Stimulated activated CD4-positive, alpha-beta T cell treated with anti-CD3 and anti-CD28 coated beads, TNF-alpha, amount 100 ng/mL, for 1 hour (primary cell): ENCODE data around the gene ZNF622.
"Not testable (repeated sequence)": the region's sequence is repeated elsewhere in the genome, so short reads cannot be mapped to it uniquely, and the experiment has no call there.

Experiments used
- DNase-seq, 3 donors: peaks; one replicate each; pipeline ENCODE4 v3.0.0-alpha.2; 2020; ENCODE audit warnings: low read depth in 3 of 3, low spot score in 1 of 3

ZNF622 gene

DNA sequence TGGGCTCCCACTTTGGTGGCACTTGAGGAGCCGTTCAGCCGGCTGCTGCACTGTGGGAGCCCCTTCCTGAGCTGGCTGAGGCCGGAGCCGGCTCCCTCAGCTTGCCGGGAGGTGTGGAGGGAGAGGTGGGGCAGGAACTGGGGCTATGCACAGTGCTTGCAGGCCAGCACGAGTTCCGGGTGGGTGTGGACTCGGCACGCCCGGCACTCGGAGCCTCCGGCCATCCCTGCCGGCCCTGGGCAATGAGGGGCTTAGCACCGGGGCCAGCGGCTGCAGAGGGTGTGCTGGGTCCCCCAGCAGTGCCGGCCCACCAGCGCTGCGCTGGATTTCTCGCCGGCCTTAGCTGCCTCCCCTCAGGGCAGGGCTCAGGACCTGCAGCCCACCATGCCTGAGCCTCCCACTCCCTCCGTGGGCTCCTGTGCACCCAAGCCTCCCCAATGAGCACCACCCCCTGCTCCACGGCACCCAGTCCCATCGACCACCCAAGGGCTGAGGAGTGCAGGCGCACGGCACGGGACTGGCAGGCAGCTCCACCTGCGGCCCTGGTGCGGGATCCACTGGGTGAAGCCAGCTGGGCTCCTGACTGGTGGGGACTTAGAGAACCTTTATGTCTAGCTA lies 29.4 kb downstream of the ZNF622 start:
- not testable (repeated sequence) for DNase-seq

DNA sequence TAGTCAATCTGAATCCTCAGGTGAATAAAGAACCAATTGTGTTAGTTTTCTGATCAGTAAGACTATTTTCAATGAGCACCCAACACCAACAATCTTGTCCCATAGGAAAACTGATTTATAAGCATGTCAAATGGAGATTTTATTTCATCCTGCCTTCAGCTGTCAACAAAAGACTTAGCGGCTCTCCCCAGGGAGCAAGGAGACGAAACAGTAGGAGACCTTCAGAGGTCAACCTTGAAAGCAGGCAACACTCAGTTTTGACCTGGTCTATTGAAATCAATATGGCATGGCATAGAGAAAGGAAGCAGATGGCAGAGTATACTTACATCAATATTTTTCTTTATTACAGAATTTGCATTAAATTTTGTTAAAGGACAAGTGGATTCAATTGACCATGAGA lies 34.1 kb downstream of the ZNF622 start:
- no peak for DNase-seq

DNA sequence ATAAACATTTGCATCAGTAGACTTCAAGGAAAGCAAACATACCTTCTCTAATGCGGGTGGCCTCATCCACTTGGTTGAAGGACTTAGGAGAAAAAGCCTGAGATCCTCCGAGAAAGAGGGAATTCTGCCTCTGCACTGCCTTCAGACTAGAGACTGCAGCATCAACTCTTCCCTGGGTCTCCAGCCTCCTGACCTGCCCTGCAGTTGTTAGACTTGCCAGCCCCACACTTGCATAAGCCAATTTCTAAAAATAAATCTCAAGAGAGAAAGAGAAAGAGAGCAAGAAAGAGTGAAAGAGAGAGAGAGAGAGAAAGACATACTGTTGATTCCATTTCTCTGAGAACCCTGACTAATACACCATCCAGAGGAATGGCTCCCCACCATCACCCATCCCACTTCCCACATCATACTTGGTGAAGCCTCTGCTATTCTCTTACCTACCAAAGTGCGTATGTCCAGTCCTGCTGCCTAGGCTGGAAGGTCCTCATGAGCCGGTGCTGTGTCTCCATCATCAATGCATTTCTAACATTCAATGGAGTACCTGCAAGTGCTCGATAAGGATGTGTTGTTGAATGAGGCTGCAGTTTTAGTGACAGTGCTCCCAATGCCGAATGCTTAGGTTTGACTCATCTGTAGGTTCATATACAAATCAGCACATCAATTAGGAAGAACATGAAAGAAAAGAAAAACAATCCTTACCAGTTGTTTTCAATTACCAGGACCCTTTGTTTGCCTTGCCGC lies 35.1 kb downstream of the ZNF622 start:
- DNase-seq, result no peak

DNA sequence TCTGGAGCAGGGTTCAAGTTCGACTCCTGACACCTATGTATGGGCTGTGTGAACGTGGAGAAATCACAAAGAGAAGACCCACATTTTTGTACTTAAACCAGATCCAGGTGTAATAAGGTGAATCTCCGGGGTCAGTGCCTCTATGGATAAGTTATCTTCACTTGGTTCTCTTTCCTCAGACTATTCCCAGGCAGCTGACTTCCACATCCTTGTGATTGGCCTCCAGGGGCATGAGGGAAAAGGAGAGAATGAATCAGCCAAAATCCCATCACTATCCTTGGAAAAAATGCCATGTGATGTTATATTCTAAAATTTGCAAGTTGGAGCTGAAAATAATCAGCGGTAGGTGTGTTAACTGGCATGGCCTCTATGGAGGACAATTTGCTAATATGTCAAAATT lies 37.2 kb downstream of the ZNF622 start:
- no peak for DNase-seq

DNA sequence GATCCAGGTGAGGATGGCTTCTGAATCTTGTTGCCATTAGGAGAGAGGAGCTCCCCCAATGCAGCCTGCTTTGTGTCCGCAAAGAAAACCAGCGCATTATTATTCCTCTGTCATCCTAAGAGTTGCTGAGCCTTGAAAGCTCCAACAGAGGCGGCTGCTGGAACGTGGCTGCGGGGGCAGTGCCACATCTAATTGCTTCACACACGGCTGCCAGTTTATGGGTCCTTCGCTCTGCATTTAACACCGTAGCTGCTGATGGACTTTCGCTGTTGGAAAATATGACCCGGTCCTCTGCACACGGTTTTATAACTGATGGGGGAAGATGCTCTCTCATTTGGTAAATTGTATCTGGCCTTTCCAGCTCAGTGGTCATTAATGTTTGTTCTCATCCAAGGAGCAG lies 38.0 kb downstream of the ZNF622 start:
- no peak for DNase-seq

DNA sequence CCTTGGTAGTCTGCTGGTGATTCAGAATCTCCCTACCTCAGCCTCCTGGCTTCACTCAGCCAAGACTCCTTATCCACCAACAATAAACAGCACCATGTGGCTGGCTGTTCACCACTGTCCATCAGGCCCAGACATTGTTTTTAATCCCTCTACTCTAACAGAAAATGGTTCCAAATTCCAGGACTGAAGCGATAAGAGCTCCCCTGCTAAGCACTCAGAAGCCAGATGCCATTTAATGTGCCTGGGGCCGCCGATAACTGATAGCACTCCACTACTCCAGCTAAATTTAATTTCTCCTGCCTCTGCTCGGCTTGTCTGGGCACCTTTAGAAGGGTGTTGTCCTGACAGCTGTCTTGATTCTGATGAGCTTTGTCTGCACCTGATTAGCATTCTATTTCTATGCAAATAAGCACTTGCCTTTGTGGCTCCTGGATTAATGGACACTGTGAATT lies 47.1 kb downstream of the ZNF622 start:
- no peak for DNase-seq

DNA sequence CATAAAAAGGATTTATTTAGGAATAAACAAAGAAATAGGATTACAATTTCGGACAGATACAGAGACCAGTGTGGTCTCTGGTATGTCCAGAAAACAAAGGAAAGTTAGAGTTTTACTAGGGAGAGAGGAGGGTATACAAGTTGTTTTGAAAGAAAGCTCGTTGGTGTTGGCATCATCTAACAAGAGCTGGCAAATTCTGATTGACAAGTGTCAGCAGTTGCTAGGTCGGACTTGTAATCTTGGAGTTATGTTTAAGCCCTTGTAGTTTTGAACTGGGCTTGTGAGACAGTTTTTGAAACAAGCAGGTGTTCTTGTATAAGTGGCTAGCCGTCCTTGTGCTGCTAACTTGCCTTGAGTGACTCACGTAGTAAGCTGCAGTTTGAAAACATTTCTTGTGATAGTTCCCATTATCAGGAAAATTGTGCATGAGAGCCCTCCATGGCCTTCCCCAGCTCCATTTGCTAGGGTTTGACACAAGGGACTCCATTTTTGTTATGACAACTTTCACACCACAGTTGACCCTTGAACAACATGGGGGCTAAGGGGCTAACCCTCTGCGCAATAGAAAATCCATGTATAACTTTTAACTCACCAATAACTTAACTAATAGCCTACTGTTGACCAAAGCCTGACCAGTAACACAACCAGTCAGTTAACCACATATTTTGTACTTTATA lies 48.1 kb downstream of the ZNF622 start:
- no peak for DNase-seq

DNA sequence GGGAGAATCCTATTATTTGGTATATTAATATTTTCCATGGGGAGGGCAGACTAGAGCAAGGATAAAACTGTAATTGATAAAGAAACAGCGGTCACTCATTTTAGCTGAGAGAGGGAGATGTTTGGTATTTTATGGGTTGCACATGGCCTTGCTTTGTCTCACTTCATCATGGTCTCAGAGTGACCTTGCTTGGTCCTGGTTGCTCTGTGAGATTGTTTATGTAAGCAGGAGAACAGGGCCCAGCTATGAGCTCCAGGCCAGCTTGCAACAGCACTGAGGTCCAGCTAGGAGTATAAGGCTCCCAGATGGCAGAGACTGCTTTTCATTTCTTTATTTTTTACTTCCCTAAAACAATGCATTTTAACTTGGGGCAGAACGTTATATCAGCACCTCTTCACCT lies 50.7 kb downstream of the ZNF622 start:
- no peak for DNase-seq

DNA sequence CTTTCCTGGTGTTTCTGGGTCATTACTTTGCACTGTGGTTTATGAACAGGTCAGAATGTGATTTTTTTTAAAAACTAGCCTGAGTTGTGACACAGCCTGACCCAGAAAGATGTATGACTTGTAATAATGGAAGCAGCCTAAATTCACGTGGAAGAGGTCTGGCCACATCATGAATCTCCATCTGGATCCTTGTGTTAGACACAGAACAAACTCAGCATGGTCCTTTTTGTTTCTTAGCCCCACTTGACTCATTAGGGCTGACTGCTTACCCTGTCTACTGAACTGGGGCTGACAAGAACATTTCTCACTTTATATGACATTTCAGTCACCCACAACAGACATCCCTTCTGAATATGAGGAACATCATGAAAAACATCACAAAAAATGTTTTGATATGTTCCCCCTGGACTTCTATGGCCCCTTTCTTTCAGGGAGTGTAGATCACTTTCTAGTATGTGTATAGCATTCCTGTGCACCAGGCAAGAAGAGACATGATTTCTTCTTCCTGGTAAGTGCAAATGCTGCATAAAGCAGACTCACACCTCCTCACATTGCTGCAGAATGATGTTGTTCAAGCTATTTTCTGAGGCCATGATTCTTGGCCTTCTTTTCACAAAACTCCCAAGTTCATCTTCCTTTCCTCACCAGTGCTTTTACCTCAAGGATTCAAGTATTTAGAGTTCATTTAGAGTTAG lies 52.3 kb downstream of the ZNF622 start:
- no peak for DNase-seq

DNA sequence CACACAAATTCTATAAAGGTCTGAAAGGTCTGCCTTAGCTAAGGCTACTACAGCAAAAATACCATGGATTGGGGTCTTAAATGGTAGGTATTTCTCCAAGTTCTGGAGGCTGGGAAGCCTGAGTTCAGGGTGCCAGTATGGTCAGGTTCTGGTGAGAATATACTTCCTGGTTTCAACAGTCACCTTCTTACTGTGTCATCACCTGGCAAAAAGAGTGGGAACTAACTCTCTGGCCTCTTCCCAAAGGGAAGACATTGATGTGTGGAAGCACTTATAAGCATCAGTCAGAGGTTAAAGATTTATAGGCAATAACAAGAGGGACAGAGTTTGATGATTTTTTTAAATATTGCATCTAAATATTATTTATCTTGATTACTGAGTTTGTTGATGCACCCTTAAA lies 53.0 kb downstream of the ZNF622 start:
- DNase-seq, result no peak

DNA sequence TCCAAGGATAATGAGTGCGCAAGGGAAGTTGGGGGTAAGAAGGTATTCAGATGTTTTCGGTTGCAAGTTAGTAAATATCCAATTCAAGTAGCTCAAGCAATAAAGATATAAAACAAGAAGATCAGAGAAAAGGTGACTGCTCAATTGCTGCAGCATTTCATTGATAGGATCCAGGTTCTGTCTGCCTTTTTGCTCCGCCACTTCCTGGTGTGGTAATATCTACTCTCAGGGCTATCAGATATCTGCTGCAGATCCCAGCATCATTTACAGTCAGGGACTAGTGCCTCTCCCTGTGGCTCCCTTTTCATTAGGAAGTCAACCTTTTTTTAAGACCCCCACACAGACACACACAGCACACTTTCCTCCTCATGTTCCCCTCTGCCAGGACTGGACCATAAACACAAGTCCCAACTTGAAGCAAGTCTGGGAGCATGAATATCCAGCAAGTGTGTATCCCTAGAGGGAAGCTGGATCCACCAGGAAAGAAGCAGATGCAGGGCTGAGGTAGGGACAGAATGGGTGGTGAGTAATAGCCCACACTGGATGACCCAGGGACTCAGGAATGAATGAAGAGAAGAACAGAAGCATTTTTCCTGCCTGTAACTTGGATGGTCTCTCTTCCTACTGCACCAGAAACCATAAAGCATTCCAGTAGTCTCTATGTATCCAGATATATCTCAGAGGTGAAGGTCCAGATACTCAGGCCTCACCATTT lies 53.7 kb downstream of the ZNF622 start:
- DNase-seq, result no peak

DNA sequence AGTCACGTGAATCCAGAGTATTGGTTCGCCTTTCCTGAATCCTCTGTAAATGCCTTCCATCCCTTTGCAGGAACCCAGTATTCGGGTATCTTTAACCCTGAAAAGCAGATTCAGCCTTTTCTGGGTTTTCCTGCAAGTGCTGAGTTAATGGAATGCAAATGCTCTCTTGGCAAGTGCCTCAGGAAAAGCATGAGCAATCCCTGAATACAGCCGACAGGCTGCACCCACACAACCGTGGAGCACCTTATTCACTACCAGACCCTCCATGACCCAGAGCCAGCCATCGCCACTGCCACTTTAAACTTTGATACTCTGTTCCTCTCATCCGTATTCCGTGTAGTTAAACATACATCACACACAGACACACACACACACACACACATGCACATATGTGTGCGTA lies 54.4 kb downstream of the ZNF622 start:
- DNase-seq, result no peak

DNA sequence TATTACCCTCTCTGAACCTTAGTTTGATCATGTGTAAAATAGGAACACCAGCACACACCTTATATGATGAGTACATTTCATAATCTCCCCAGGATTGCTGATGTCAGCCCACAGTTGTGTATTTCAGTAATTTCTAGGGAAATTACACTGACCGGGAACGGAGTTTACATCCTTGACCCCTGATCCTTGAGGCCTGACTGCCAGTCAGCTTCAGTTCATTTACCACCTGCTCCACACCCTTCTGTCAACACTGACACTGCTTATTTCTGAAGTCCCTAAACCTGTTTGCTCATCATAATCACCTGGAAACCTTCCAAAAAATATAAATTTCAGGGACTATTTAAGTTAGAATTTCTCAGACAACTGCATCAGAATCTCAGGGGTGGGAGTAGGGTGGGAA lies 55.3 kb downstream of the ZNF622 start:
- no peak for DNase-seq

DNA sequence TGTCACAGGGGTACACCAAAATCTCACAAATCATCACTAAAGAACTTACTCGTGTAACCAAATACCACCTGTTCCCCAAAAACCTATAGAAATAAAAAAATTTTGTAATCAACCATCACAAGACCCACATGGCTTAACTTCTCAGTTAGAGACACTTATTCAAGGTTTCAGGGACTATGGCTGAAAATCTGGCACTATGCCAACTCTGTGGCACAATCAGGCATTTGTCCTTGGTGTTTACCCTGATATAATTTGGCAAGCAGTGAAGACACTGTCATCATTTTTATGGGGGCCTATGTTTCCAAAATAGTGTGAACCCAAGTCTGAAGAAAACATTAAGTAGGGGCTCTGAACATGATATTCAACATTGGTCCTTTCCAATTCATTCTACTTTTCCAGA lies 59.0 kb downstream of the ZNF622 start:
- no peak for DNase-seq

DNA sequence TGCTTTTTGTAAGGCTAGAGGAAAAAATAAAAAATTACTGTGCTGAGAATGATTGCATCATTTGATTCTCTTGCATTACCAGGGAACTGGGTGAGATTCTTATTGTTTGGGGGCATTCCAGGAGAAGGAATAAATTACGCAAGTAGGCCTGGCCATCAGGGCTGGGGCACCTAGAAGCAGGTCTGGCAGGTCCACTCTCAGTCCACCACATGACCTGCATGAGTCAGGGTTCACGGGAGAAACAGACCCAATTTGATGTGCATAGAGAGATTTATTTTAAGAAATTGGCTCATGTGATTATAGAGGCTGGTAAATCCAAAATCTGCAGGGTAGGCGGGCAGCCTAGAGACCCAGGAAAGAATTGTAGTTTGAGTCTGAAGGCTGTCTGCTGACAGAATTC lies 59.6 kb downstream of the ZNF622 start:
- no peak for DNase-seq
